ENCODE results near the gene DUSP2.

Gene DUSP2

GRCh38 chr2:96131152-96131812 is 14.0 kb downstream of the DUSP2 start:
- no peak for DNase-seq (ENCODE audit: low spot score)

GRCh38 chr2:96130483-96130882 is 14.8 kb downstream of the DUSP2 start:
- no peak for DNase-seq (ENCODE audit: low spot score)

GRCh38 chr2:96129528-96130120 is 15.6 kb downstream of the DUSP2 start:
- DNase-seq (ENCODE audit: low spot score): no peak

- no peak for DNase-seq (ENCODE audit: low spot score)
These were observed 16.8 kb downstream of the DUSP2 start for GRCh38 chr2:96128456-96128855.

GRCh38 chr2:96124406-96125265 is 20.6 kb downstream of the DUSP2 start:
- DNase-seq (ENCODE audit: low spot score): no peak

- DNase-seq (ENCODE audit: low spot score): no peak
These were observed 21.3 kb downstream of the DUSP2 start for GRCh38 chr2:96123936-96124335.

- no peak for DNase-seq (ENCODE audit: low spot score)
These were observed 21.9 kb downstream of the DUSP2 start for GRCh38 chr2:96123290-96123689.

- DNase-seq (ENCODE audit: low spot score): no peak
These were observed 22.8 kb downstream of the DUSP2 start for GRCh38 chr2:96122391-96122790.

- no peak for DNase-seq (ENCODE audit: low spot score)
These were observed 23.8 kb downstream of the DUSP2 start for GRCh38 chr2:96121414-96121813.

GRCh38 chr2:96120991-96121390 is 24.2 kb downstream of the DUSP2 start:
- DNase-seq (ENCODE audit: low spot score): no peak

- DNase-seq (ENCODE audit: low spot score): no peak
These were observed 25.0 kb downstream of the DUSP2 start for GRCh38 chr2:96120091-96120720.

- DNase-seq (ENCODE audit: low spot score): no peak
These were observed 25.9 kb downstream of the DUSP2 start for GRCh38 chr2:96119389-96119751.

- no peak for DNase-seq (ENCODE audit: low spot score)
These were observed 26.4 kb downstream of the DUSP2 start for GRCh38 chr2:96118698-96119388.

GRCh38 chr2:96117701-96118588 is 27.3 kb downstream of the DUSP2 start:
- DNase-seq (ENCODE audit: low spot score): no peak

GRCh38 chr2:96116879-96117533 is 28.2 kb downstream of the DUSP2 start:
- peak; percentile 55 for DNase-seq (ENCODE audit: low spot score)

- peak; percentile 86 for DNase-seq (ENCODE audit: low spot score)
These were observed 28.8 kb downstream of the DUSP2 start, which contains the start of gene ADRA2B for GRCh38 chr2:96116424-96116878. Gene ADRA2B, minus strand, starts transcription at chr2:96116571. Its CDS starts 422 bp downstream, at chr2:96116149.

GRCh38 chr2:96115631-96116423 is 29.4 kb downstream of the DUSP2 start:
- no peak for DNase-seq (ENCODE audit: low spot score)

GRCh38 chr2:96114903-96115581 is 30.2 kb downstream of the DUSP2 start:
- no peak for DNase-seq (ENCODE audit: low spot score)

- DNase-seq (ENCODE audit: low spot score): no peak
These were observed 30.7 kb downstream of the DUSP2 start for GRCh38 chr2:96114546-96114902.
